NCI-H1417 treated with DMSO at 0.1 percent for 48 hours (cell line): ENCODE data around the gene PARP1.

Source experiments
- DNase-seq: peaks from one replicate; lab custom pipeline; 2025; lab: John Stamatoyannopoulos, UW

PARP1 gene

GRCh38 chr1:226405411-226405988 is 2.4 kb downstream of the PARP1 start:
- DNase-seq: no peak

- DNase-seq: no peak
Observed at GRCh38 chr1:226404904-226405222, 3.0 kb downstream of the PARP1 start.

GRCh38 chr1:226404063-226404903 is 3.6 kb downstream of the PARP1 start:
- DNase-seq: no peak

GRCh38 chr1:226403201-226404034 is 4.5 kb downstream of the PARP1 start:
- no peak for DNase-seq

- DNase-seq: no peak
Observed at GRCh38 chr1:226402739-226403165, 5.1 kb downstream of the PARP1 start.

- DNase-seq: no peak
Observed at GRCh38 chr1:226401355-226402303, 6.3 kb downstream of the PARP1 start.

- DNase-seq: no peak
Observed at GRCh38 chr1:226400519-226401354, 7.2 kb downstream of the PARP1 start.

- DNase-seq: no peak
Observed at GRCh38 chr1:226397955-226398636, 9.8 kb downstream of the PARP1 start.

GRCh38 chr1:226397011-226397926 is 10.6 kb downstream of the PARP1 start:
- no peak for DNase-seq

- DNase-seq: no peak
Observed at GRCh38 chr1:226395753-226396152, 12.1 kb downstream of the PARP1 start.

GRCh38 chr1:226394462-226394861 is 13.4 kb downstream of the PARP1 start:
- DNase-seq: no peak

GRCh38 chr1:226390681-226391080 is 17.2 kb downstream of the PARP1 start:
- DNase-seq: no peak

- DNase-seq: no peak
Observed at GRCh38 chr1:226388131-226388530, 19.8 kb downstream of the PARP1 start.

- no peak for DNase-seq
Observed at GRCh38 chr1:226384717-226385116, 23.2 kb downstream of the PARP1 start.

- no peak for DNase-seq
Observed at GRCh38 chr1:226384040-226384439, 23.9 kb downstream of the PARP1 start.

GRCh38 chr1:226382030-226382429 is 25.9 kb downstream of the PARP1 start:
- DNase-seq: no peak

GRCh38 chr1:226381226-226381998 is 26.5 kb downstream of the PARP1 start:
- DNase-seq: no peak

- DNase-seq: no peak
Observed at GRCh38 chr1:226378071-226378470, 29.8 kb downstream of the PARP1 start.
